KMS-11 (cell line): ENCODE results near the gene PLCB4.

Experiments
- H2AFZ ChIP-seq: fragments of 200-600 bp; sonication (generic); 2 replicates; pipeline ENCODE4 v1.6.1; 2016; ENCODE audit warnings: antibody characterized with exemption, mixed run types, low read depth
- H3K27ac ChIP-seq: fragments of 200-600 bp; sonication (generic); 2 replicates; pipeline ENCODE4 v1.6.1; 2016; ENCODE audit warnings: mild to moderate bottlenecking, mixed run types
- H3K27me3 ChIP-seq: fragments of 200-600 bp; sonication (generic); 2 replicates; pipeline ENCODE4 v1.6.1; 2017; ENCODE audit warnings: mild to moderate bottlenecking, low read depth, mixed run types, moderate library complexity; ENCODE audit not compliant: insufficient read depth
- H3K36me3 ChIP-seq: fragments of 200-600 bp; sonication (generic); 2 replicates; pipeline ENCODE4 v1.6.1; 2017; ENCODE audit warnings: mild to moderate bottlenecking, mixed run types; ENCODE audit not compliant: insufficient read depth
- H3K4me1 ChIP-seq: fragments of 200-600 bp; sonication (generic); 2 replicates; pipeline ENCODE4 v1.6.1; 2016; ENCODE audit warnings: mild to moderate bottlenecking, low read depth, mixed run types; ENCODE audit not compliant: poor library complexity, severe bottlenecking
- H3K4me2 ChIP-seq: fragments of 200-600 bp; sonication (generic); 2 replicates; pipeline ENCODE4 v1.7.0; 2016; ENCODE audit warnings: mild to moderate bottlenecking, mixed run types
- H3K4me3 ChIP-seq: fragments of 200-600 bp; sonication (generic); IDR thresholded peaks from 2 replicates; pipeline ENCODE4 v1.6.1; 2017; ENCODE audit warnings: low read depth, low read length, mixed read lengths; ENCODE audit not compliant: insufficient read depth
- H3K79me2 ChIP-seq: fragments of 200-600 bp; sonication (generic); 2 replicates; pipeline ENCODE4 v1.6.1; 2016; ENCODE audit warnings: low read depth, mixed run types; ENCODE audit not compliant: insufficient read depth
- H3K9ac ChIP-seq: fragments of 200-600 bp; sonication (generic); 2 replicates; pipeline ENCODE4 v1.6.1; 2016; ENCODE audit warnings: mild to moderate bottlenecking, mixed run types
- H4K20me1 ChIP-seq: fragments of 200-600 bp; sonication (generic); 2 replicates; pipeline ENCODE4 v1.6.1; 2016; ENCODE audit warnings: mild to moderate bottlenecking, mixed run types; ENCODE audit not compliant: insufficient read depth
- TF ChIP-seq, protein P1 (sequence below): fragments of 200-600 bp; sonication (generic); conservative IDR thresholded peaks from 2 replicates; pipeline ENCODE4 v1.6.1; 2017; ENCODE audit warnings: low read depth, mild to moderate bottlenecking, antibody characterized with exemption, low read length, moderate library complexity, mixed read lengths

Gene PLCB4

GRCh38 chr20:9323622-9324021, 254.7 kb downstream of the PLCB4 start:
- Histone ChIP-seq H3K9ac (no peak overlapping the region), H3K36me3 (no peaks in the 10 kb centered on the region), H3K79me2 (no peaks in the 10 kb centered on the region), H3K27ac (no peak overlapping the region), H3K4me2 (no peak overlapping the region), H2AFZ (no peak overlapping the region), H3K27me3 (no peaks in the 10 kb centered on the region), H3K4me3 (no peak overlapping the region), H4K20me1 (no peaks in the 10 kb centered on the region), H3K4me1 (no peaks in the 10 kb centered on the region)
- TF ChIP-seq, protein P1, sequence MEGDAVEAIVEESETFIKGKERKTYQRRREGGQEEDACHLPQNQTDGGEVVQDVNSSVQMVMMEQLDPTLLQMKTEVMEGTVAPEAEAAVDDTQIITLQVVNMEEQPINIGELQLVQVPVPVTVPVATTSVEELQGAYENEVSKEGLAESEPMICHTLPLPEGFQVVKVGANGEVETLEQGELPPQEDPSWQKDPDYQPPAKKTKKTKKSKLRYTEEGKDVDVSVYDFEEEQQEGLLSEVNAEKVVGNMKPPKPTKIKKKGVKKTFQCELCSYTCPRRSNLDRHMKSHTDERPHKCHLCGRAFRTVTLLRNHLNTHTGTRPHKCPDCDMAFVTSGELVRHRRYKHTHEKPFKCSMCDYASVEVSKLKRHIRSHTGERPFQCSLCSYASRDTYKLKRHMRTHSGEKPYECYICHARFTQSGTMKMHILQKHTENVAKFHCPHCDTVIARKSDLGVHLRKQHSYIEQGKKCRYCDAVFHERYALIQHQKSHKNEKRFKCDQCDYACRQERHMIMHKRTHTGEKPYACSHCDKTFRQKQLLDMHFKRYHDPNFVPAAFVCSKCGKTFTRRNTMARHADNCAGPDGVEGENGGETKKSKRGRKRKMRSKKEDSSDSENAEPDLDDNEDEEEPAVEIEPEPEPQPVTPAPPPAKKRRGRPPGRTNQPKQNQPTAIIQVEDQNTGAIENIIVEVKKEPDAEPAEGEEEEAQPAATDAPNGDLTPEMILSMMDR, result no peak

GRCh38 chr20:9329355-9330101, 260.6 kb downstream of the PLCB4 start:
- Histone ChIP-seq H3K4me2 (no peak overlapping the region), H2AFZ (no peak overlapping the region), H3K36me3 (no peaks in the 10 kb centered on the region), H3K4me3 (no peak overlapping the region), H3K27ac (no peak overlapping the region), H4K20me1 (no peaks in the 10 kb centered on the region), H3K9ac (no peak overlapping the region), H3K79me2 (no peaks in the 10 kb centered on the region), H3K4me1 (peaks cover 17% of the 10 kb centered on the region), H3K27me3 (no peaks in the 10 kb centered on the region)
- TF ChIP-seq, protein P1, result no peak

DNA sequence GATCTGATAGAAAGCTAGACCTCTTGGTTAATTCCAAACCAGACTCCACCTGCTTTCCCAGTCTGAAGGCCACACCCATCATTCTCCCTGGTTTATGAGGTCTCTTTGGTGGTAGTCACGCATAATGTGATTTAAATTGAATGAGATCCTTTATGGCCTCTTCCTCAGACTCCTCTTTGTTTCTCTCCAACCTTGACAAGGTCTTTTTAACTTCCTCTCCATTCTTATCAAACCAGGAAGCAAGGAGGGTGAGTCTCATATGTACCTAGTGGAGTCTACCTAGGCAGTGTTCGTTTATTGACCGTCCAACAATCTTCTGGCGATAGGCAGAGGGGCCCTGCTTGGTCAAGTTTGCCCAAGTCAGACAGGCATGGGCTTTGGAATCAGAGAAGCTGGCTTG, 261.3 kb downstream of the PLCB4 start:
- Histone ChIP-seq H2AFZ (no peak overlapping the region), H3K4me1 (peaks cover 17% of the 10 kb centered on the region), H3K79me2 (no peaks in the 10 kb centered on the region), H3K4me3 (no peak overlapping the region), H3K27ac (no peak overlapping the region), H3K4me2 (no peak overlapping the region), H3K36me3 (no peaks in the 10 kb centered on the region), H3K27me3 (no peaks in the 10 kb centered on the region), H3K9ac (no peak overlapping the region), H4K20me1 (no peaks in the 10 kb centered on the region)
- TF ChIP-seq, protein P1, result no peak

GRCh38 chr20:9331707-9332435, 263.0 kb downstream of the PLCB4 start:
- Histone ChIP-seq H3K4me3 (no peak overlapping the region), H4K20me1 (no peaks in the 10 kb centered on the region), H2AFZ (no peak overlapping the region), H3K79me2 (no peaks in the 10 kb centered on the region), H3K4me2 (no peak overlapping the region), H3K27ac (no peak overlapping the region), H3K9ac (no peak overlapping the region), H3K36me3 (no peaks in the 10 kb centered on the region), H3K27me3 (no peaks in the 10 kb centered on the region), H3K4me1 (peaks cover 17% of the 10 kb centered on the region)
- TF ChIP-seq, protein P1, result no peak
